ENCODE results near the gene PPP1R14C.
"Not testable (repeated sequence)": the region's sequence is repeated elsewhere in the genome, so short reads cannot be mapped to it uniquely, and the experiment has no call there.

Gene PPP1R14C

DNA sequence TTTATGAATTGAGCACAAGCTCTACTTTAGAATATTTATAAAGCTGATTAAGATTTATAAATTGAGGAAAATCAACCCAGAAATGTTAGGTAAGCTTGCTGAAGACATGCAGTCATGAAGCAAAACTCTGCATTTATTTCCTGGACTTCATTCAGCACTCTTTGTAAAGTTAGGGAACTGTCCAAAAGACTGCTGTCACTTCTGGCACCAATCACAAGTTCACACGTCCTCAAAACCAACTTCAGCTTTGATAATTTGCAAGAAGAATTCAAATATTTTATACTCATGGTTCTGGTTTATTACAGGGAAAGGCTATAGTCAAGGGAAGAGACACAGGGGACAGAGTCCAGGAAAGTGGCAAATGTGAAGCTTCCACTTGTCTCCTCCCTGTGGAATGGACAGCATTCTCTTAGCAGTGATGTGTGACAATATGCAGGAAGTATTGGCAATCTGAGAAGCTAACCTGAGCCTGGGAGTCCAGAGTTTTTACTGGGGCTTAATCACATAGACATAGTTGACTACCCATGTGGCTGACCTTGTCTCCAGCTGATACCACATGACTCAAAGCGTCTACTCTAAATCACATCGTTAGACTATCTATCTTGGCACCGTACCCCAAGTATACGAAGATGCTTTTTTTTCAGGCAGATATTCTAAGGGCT, 85.4 kb downstream of the PPP1R14C start:
- no peak for DNase-seq

DNA sequence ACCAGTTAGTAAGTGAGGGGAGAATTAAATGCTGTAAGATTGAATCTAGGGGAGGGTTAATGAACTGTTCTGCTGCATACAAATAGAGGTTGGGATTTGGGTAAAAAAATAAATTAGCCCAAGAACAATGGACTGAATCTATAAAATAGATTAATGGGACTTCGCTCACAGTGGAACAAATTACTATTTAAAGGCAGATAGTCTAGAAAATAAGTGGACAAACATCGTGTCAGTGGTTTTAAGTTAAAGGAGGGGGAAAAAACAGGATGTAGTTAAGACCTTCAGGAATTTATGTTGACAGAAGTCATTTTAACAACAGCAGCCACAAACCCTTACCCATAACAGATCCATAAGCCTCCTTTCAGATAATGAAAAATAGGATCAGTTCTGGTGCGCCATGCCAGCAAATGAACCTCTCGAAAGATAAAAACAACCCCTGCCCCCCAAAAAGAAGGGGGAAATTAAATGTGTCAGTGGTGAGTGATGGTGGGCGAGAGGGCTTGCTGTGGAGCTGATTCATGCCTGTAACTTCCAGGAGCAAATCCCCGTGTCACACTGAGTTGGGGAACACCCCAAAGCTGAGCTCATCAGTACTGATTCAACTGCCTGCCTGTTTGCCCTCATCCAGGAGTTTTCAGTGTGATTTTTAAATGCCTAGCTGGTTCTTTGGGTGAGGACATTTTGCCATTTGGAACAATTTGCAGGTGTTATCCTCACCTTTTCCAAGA, 86.8 kb downstream of the PPP1R14C start:
- DNase-seq = no peak

DNA sequence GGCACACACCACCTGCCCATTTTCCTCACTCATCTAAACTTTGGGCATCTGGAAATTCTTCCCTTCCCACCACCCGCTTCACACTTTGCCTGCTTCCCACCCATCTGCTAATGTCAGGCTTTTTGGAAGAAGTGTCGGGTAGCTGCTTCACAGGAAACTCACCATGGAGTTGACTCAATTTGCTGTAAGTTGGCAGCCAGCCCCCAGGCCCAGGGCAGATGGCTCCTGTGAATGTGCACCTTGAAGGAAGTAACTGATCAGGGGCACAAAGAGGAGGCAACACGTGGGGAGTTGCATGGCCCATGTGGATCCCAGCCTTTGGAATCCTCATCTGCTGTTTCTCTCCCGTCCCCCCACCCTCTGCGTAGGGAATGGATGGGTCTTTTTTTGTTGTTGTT, 87.3 kb downstream of the PPP1R14C start:
- DNase-seq = no peak

DNA sequence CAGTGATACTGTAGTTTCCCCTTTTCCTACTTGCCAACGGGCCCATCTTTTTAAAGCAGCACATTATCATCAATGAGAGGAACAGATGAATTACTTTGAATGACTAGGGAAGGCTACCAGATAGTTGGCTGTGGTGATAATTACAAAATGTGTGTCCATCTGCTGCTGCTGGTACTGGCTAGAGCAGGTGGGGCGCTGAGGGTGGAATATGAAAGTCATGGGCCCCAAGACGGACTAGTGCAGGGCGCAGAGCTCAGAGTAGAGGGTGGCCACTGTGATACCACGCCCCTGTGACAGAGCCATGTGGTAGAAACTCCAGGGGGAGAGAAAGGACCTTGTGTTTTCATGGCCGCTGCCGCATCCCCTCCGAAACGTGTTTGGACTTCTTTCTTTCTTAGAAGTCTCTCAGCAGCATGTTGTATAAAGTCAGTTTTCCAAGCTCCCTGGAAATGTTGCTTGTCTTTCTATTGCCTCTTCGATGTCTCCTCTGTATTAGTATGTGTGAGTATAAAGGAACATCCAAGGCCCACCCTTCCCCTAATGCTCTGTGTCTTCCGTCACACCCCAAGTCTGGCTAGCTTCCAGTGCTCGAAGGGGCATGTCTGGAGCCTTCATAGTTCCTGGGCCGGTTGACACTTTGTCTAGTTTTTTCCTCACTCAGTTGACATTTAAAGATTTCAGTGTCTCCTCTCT, 88.1 kb downstream of the PPP1R14C start:
- no peak for DNase-seq

DNA sequence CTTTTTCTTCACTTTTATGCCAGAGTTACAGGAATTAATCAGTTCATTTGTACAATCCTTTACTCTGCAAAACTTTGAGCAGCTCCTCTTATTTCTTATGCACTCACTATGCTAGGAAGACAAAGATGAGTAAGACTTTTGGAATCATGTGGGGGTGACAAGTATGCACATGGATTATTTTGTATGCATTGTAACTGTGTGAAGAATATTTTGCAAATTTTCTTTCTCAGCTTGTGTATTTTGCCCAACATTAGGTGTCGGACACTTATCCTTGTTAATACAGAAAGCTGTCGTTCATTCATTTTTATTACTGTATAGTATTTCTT, 88.6 kb downstream of the PPP1R14C start:
- no peak for DNase-seq

DNA sequence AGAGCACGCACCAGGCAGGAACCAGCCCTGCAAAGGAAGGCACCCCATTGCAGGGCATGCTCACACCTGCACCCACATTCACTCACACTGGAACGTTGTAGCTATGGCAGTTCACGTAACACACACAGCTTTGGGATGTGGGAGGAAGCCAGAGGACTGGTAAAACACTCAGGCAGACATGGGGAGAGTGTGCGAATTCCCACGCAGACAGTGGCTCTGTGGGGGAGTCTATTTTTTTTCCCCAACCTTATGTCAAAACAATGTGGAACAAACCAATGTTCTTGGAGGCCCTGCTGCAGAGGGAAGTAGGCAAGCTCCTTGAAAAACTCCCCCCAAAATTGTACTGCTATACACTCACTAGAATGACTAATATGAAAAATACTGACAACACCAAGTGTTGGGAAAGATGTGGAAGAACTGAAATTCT, 91.0 kb downstream of the PPP1R14C start:
- DNase-seq = no peak

DNA sequence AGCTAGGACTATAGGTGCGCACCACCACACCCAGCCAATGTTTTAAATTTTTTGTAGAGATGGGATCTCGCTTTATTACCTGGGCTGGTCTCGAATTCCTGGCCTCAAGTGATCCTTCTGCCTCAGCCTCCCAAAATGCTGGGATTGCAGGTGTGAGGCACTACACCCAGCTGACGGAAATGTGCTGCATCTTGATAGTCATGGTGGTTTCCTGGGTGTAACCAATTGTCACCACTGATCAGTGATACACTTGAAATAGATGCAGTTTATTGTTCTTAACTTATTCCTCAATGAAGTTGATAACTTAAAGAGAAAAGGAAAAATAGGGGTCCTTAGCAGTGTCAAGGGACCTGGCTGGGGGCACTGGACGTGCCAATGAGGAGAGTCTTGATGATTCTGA, 92.4 kb downstream of the PPP1R14C start:
- no peak for DNase-seq

DNA sequence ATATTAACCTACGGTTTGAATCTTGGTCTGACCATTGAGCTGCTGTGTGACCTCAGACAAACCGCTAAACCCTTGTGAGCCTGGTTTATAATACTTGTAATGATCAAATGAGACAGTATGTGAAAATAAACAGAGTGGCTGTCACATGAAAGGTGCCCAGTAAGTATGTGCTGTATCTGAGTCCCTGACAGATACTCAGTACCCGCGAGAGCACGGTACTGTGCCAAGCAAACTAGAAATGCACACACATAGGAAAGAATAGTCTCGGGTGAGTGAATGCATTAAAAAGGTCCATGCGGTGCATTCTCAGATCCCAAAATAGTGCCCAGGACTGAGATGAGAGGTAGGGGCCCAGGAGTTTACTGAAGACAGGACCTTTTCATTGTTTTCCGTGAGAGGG, 93.3 kb downstream of the PPP1R14C start:
- no peak for DNase-seq

DNA sequence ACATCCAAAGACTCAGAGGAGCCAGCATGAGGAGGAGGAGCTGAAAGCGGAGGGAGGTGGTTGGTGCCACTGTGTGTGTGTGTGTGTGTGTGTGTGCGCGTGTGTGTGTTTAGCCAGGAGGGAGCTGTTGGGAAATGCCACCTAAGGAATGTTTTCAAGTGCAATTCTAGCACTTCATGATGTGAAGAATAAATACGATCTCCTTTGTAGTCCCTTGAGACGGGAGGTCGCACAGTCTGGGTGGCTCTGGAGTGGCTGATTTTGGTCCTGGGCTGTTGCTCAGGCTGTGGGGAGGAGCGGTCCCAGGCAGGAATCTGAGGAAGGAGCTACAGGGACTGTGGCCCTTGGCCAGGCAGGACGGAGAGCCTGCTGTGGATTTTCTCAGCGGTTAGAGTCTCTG, 93.7 kb downstream of the PPP1R14C start:
- no peak for DNase-seq

DNA sequence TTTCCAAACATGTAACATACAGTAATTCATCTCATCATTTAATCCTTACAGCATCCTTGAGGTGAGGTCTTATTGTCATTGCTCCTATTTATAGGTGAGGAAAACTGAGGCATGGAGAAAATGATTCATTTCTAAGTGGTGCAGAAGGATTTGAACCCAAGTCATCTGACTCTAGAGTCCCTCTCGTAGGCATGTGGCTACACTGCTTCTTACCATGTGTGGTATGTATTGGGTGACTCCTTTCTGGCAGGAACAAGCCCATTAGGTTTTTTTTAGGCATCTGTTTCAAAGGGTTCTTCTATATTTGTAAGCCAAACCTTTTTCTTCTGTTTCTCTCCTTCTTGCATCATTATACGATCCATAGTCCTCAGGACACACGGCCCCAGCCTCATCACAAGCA, 94.8 kb downstream of the PPP1R14C start:
- DNase-seq = no peak

DNA sequence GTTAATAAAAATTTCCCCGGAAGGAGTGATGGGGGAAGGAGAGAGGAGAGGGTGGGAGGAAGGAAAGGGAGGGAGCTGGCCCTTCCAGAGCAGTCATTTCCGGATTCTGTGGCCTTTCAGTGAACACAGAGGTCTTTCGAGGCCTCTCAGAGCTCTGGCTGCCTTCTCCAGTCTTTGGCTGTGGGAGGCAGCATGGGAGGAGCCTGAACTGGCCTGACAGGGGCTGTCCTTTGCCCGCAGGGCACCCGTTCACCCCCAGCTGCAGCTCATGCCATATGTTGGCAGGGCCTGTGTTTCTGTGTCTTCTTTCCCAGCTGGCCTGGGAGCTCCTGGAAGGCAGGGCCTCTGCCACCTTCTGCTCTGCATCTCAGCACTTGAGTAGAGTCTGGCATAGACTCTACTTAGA, 95.5 kb downstream of the PPP1R14C start:
- no peak for DNase-seq

DNA sequence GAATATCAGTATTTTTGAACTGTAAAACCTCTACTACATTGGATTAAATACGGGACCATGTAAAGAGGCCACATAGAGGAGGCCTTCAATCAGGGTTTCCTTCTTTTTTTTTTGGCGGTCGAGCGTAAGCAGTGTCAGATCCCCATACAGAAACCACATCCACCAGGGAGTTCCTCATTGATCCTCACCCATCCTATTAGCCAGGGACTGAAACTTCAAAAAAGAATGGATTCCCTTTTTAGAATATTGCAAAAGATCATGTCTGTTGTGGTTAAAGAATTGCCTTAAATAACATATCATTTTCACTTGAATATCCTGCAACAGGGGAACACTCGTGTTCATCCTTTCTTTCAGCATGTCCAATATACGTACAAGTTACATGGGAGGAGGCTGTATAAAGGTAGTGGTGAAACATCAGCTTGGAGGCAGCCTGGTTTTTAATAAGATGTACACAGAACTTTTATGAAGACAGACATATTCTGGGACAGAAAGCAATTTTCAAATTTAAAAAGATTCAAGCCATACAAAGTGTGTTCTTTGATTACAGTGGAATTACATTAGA, 96.1 kb downstream of the PPP1R14C start:
- no peak for DNase-seq

DNA sequence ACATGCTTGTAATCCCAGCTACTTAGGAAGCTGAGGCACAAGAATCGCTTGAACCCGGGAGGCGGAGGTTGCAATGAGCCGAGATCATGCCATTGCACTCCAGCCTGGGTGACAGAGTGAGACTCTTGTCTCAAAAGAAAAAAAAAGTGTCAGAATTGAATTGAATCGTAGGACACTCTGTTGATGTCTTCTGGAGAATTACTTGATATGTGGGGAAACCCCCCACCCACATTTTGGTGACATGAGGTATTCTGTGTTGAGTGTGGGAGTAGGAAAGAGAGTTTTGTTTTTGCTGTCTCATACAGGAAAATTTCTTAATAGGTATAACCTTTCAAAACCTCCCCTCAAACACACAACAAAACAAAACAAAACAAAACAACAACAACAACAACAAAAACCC, 98.9 kb downstream of the PPP1R14C start:
- not testable (repeated sequence) for DNase-seq

DNA sequence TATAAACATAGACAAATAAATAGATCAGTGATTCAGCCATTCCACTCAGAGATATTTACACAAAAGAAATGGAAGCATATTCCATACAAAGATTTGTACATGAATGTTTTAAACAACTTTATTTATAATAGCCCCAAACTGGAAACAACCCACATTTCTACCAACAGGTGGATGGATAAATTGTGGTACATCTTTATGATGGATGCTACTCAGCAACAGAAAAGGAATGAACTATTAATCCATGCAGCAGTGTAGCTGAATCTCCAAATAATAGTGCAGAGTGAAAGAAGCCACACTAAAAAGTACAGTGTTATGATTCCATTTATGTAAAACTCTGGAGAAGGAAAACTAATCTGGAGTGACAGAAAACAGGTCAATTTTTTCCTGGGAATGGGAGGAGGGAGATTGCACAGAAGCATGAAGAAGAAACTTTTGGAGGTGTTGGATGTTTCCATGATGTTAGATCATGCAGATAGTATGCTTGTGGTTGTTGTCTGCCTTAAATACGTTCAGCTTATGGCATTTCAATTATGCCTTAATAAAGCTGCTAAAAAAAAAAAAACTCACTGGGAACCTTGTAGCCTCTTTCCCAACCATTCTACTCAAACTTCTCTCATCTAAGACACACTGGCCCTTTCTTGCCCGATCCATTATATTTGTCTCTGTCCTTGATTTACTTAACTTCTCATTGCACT, 100.9 kb downstream of the PPP1R14C start:
- no peak for DNase-seq

DNA sequence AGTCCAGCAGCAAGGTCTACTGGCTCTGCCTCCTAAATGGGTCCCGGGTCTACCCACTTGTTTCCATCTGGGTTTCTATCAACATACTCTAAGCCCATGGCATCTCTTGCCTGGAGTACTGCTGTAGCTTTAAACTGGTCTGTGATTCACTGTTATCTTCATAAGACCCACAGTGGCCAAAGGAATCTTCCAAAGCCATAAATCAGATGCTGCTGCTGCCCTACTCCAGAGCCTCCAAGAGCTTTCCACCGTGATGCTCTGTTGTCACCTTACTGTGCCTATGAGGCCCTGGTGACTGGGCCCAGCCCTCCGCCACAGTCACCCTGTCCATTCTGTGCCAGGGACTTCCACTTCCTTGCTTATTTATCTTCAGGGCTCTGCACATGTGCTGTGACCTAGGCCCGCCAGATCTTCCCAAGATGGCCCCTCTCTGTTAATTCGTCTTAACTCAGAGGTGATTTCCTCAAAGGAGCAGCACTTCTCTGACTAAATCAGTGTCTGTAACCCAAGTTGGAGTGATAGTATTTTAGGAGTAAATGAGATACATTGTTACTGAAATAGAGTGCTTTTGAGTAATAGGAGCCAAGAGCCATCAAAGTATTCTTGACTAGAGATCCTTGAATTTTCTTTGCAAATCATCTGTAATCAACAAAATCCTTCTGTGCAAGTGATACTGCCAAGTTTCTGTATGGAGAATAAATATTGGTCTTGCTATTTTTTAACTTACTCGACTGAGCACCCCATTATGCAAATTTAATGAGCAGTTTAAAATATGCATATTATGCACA, 102.5 kb downstream of the PPP1R14C start:
- no peak for DNase-seq

DNA sequence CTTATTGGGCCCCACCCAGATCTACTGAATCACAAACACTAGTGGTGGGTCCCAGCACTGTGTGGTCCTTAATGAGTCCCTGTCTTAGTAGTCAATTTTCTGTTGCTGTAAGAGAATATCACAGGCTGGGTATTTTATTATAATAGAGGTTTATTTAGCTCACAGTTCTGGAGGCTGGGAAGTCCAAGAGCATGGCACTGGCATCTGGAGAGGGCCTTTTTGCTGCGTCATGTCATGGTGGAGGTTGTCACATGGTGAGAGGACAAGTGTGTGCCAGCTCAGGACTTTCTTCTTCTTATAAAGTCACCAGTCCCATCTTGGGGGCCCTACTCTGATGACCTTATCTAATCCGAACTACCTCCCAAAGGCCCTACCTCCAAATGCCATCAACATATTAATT, 105.0 kb downstream of the PPP1R14C start:
- no peak for DNase-seq

DNA sequence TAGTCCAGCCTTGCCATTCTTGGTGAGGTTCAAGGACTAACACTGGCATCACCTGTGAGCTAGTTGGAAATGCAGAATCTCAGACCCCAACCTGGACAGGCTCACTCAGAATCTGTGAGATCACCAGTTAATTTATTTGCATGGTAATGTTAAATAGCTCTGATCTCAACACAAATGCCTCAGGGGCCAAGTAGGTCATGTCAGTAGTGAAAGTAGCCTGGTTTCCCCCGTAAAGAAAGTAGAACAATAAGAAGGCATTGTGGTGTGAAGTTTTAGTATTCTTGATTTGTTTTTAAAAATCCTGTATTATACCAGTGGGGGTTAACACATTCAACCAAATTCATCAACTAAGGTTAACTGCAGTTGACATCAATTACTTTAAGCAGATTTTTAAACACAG, 105.5 kb downstream of the PPP1R14C start:
- DNase-seq = no peak

DNA sequence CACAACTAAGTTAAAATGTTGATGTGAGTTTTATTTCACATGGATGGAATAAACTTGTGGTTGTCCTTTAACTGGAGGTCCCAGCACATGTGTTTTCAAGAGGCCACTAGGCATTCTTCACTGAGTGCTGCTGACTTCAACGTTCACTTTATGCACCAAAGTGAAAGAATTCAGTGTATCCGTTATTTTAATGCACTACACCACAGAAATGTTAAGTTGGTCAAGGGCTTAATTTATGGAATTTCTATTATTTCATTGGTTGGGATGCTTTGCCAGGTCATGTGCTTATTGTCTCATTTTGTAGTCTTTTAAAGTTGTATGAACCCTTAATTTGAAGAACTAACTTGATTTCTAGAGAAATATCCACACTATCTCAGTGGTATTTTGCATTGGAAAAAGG, 106.4 kb downstream of the PPP1R14C start:
- no peak for DNase-seq

DNA sequence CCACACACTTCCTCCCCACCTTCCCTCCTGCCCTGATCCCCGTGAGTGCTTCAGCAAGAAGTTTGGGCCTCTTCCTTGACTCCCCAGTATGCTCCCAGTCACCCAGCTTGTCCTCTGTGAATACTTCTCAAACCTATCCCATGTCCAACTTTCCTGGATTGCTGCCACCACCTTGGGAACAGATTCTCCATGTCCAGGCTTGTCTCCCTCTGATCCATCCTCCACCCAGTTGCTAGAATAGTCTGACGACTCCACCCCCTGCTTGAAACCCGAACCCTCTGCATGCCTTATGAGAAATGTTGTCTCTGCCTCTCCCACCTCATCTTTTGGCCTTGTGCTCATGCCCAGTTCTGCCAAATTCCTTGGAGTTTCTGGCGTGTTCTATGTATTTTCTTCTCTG, 108.0 kb downstream of the PPP1R14C start:
- DNase-seq = no peak

DNA sequence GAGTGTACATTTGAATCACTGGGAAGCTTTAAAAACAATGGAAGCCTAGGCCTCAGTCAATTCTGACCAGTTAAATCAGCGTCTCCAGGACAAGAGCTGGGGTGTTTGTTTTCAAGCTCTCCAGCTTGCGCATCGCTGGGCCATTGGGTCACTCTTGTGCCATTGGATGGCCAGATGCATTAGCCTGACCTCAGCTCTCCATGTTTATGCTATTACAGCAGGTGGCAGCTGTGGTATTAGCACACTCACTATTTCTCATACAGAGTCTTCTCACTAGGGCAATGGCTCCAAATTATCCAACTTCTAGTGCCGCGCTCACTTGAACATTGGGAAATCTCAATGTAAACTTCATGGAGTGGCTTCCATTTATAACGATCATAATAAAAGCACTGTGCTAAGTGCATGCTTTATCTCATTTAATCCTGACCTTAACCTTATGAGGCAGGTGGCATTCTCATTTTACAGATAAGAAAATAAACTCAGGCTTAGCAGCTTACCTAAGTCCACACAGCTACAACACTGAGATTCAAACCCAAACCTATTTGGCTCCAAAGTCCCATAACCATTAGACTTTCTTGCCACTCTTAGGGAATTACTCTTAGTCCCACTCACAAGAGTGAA, 108.8 kb downstream of the PPP1R14C start:
- no peak for DNase-seq

DNA sequence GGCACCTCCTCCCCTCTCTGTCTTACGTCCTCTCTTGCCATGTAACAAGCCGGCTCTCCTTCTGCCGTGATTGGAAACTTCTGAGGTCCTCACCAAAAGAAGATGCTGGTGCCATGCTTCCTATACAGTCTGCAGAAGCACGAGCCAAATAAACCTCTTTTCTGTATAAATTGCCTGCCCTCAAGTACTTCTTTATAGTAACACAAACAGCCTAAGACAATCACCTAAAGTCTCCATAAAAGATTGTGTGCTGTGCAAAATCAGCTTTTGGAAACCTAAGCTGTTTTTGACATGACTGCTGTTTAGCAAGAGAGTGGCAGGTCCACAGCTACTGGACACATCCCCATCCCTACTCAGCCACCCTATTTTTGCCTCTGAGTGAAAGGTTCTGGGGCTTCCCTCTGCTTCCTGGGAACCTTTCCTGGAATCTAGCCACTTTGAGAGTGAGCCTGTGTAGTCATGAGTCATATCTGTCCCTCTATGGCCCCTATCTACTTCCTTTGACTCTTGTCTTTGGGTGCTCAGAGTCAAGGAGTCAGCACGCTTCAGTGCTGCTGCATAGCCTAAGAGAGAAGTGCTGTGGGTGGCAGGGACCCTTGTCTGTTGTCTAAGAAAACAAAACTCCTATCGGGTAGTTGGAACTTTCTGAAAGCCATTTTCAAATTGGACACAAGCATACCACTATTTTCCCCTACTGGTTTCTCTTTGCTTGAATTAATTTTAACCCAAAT, 110.0 kb downstream of the PPP1R14C start:
- DNase-seq = no peak

Measured in T-helper 9 cell (primary cell).